K562 (cell line): ENCODE data around the gene PIBF1. TPM values are rescaled to one million over a fixed set of nuclear protein-coding genes. Genes with fewer than 3 reads are reported as not detected.

ENCODE experiments used
- ATF7 ChIP-seq: fragments of 450-650 bp; IDR thresholded peaks from 2 replicates; pipeline ENCODE4 v1.7.1; 2014; ENCODE audit warnings: mild to moderate bottlenecking, moderate library complexity
- DIDO1 ChIP-seq: fragments of 450-650 bp; IDR thresholded peaks from 2 replicates; pipeline ENCODE4 v1.6.1; 2016; ENCODE audit warnings: low read depth, missing biosample characterization, missing genetic modification characterization
- EP400 ChIP-seq: fragments of 450-650 bp; IDR thresholded peaks from 2 replicates; pipeline ENCODE4 v1.6.1; 2017; ENCODE audit warnings: antibody characterized with exemption, mild to moderate bottlenecking, moderate library complexity
- ETS1 ChIP-seq: conservative IDR thresholded peaks from 2 replicates; pipeline ENCODE4 v1.6.1; 2011; ENCODE audit warnings: low read depth, mild to moderate bottlenecking, low read length; ENCODE audit not compliant: control insufficient read depth
- HMGN3 ChIP-seq: IDR thresholded peaks from 2 replicates; pipeline ENCODE4 v1.6.1; 2011; ENCODE audit warnings: borderline replicate concordance, low read depth, mild to moderate bottlenecking, mixed read lengths, low read length; ENCODE audit not compliant: insufficient read length; ENCODE audit errors: extremely low read depth
- HNRNPLL ChIP-seq: fragments of 200-400 bp; formaldehyde crosslinking; IDR thresholded peaks from 2 replicates; pipeline ENCODE4 v1.6.1; 2017; ENCODE audit warnings: low read length, low read depth, mild to moderate bottlenecking; ENCODE audit not compliant: poor library complexity, severe bottlenecking
- JUND ChIP-seq, 2 experiments: IDR thresholded peaks; 2 replicates in 1 of 2; 3 replicates in 1 of 2; pipeline ENCODE4 v1.6.1; 2011; ENCODE audit warnings: borderline replicate concordance in 2 of 2, low read depth in 2 of 2, low read length in 2 of 2, improper control_type of control experiment in 1 of 2, missing biosample characterization in 1 of 2, missing genetic modification characterization in 1 of 2, missing genetic modification reagents in 1 of 2
- L3MBTL2 ChIP-seq: fragments of 450-650 bp; IDR thresholded peaks from 2 replicates; pipeline ENCODE4 v1.6.1; 2016; ENCODE audit warnings: mild to moderate bottlenecking, moderate library complexity
- MTA3 ChIP-seq: fragments of 450-650 bp; formaldehyde crosslinking; IDR thresholded peaks from 2 replicates; pipeline ENCODE4 v1.6.1; 2017; ENCODE audit warnings: mild to moderate bottlenecking, borderline replicate concordance
- PHF8 ChIP-seq: fragments of 200-600 bp; sonication (generic); IDR thresholded peaks from 2 replicates; pipeline ENCODE4 v1.6.1; 2012; ENCODE audit warnings: mixed run types, mild to moderate bottlenecking, inconsistent platforms, low read length, moderate library complexity, borderline replicate concordance
- SIN3A ChIP-seq, 2 experiments: fragments of 150-350 bp in 1 of 2; IDR thresholded peaks; 2 replicates each; pipeline ENCODE4 v1.6.1; 2011 to 2016; ENCODE audit warnings: borderline replicate concordance in 2 of 2, low read depth in 2 of 2, low read length in 2 of 2, mild to moderate bottlenecking in 2 of 2, moderate library complexity in 2 of 2; ENCODE audit not compliant: control insufficient read depth in 1 of 2
- ZBTB40 ChIP-seq, 2 experiments: fragments of 450-650 bp in 1 of 2; sonication (generic) in 1 of 2; formaldehyde crosslinking in 1 of 2; IDR thresholded peaks; 2 replicates each; pipeline versions ENCODE4 v1.7.1 to v1.9.0; 2016 to 2022; ENCODE audit warnings: inconsistent platforms in 1 of 2, mild to moderate bottlenecking in 1 of 2, missing genetic modification reagents in 1 of 2
- ZBTB7A ChIP-seq: IDR thresholded peaks from 2 replicates; pipeline ENCODE4 v1.6.1; 2011; ENCODE audit warnings: low read depth, mild to moderate bottlenecking, low read length, moderate library complexity, borderline replicate concordance; ENCODE audit not compliant: control insufficient read depth
- polyA plus RNA-seq, 8 experiments: library from polyadenylated mRNA; depleted of rRNA in 4 of 8; stranded (reverse) in 5 of 8; unstranded in 3 of 8; fragments of >200 nt; fragmentation: Nextera tagmentation in 2 of 8; fragmentation: Illumina TruSeq in 1 of 8; extraction: Ambion mirVana in 2 of 8; extraction: Trizol in 1 of 8; gene quantifications; 2 replicates each; pipeline versions ENCODE4 v1.2.1 to v1.2.3, GENCODE V29; 2011 to 2014; ENCODE audit warnings: inconsistent platforms in 1 of 8, missing spikeins in 1 of 8
- total RNA-seq, 7 experiments: library from RNA; depleted of rRNA in 6 of 7; stranded (reverse); fragments of >200 nt in 6 of 7; fragmentation: Illumina TruSeq in 2 of 7; extraction: Trizol in 2 of 7; gene quantifications; 2 replicates each; pipeline versions ENCODE4 v1.2.1 to v1.2.3, GENCODE V29; 2011 to 2021; ENCODE audit warnings: low replicate concordance in 1 of 7

Gene PIBF1
- total and polyA plus RNA-seq, 9 of the 15 experiments (the other 6 are each of a cell fraction or from before 2014, with no cell fraction given), result 9.1 to 28.8 (median 14.7) TPM

GRCh38 chr13:72781451-72782439, at the start of gene PIBF1, which contains the start of gene DIS3 (continued):
- TF ChIP-seq MTA3 (no peak), ETS1 (0 out of 2 replicates have a peak, but pooled peaks have one; percentile 33), HMGN3 (peak; percentile 31), ZBTB40 (IDR thresholded peaks at IDR 0.05) (peak; percentile 96), ZBTB40 (CRISPR knock-in tag; IDR thresholded peaks at IDR 0.05) (no peak), L3MBTL2 (peak; percentile 60; the same call in 1 of the 2 replicates), PHF8 (peak; percentile 80; the same call in 1 of the 2 replicates), ZBTB7A (peak; percentile 43; the same call in 1 of the 2 replicates), DIDO1 (tag) (no peak), EP400 (peak; percentile 89), SIN3A (IDR thresholded peaks at IDR 0.05; ENCODE audit: borderline replicate concordance in 2 of 2, control insufficient read depth in 1 of 2, low read depth in 2 of 2, low read length in 2 of 2) (peak in 1 of 2 experiments; percentile 75; a peak in 1 of 4 replicates), JUND (IDR thresholded peaks at IDR 0.05; ENCODE audit: borderline replicate concordance, low read depth, low read length) (peak; percentile 47), JUND (tag; IDR thresholded peaks at IDR 0.05; ENCODE audit: borderline replicate concordance, low read depth, low read length) (no peak), ATF7 (peak; percentile 56; the same call in 1 of the 2 replicates), HNRNPLL (peak; percentile 76)
